ENCODE data around the gene NIN. TPM values are rescaled to one million over a fixed set of nuclear protein-coding genes. Genes with fewer than 3 reads are reported as not detected.

Gene NIN
- total RNA-seq, 4 donors from 2014 or later: 30.2 to 43.1 (median 38.6) TPM

DNA sequence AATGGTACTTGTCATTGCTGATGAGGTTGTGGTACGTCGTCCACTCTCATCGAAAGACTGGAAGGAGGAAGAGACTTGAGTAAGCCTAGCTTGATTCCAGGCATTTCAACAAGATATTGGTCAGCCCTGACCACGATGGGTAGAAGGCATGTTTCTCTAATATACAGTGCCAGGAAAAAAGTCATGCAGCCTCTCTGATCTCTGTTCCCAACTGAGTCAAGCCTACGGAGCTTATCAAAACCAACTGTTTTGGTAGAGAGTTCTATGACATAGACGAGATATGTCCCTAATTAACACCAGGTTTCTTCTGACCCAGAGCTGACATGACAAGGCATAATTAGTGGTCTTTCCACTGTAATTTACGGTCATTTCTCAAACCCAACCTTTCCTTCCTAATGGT is 58.5 kb downstream of the NIN start:
- Histone ChIP-seq H3K4me1 (peaks cover 0 to 30% (median 0%) of the 10 kb centered on the region in 3 donors), H3K9me3 (no peaks in the 10 kb centered on the region), H3K27me3 (no peaks in the 10 kb centered on the region), H3K4me3 (no peak overlapping the region), H3K27ac (no peak overlapping the region), H3K36me3 (peaks cover 0 to 69% of the 10 kb centered on the region in 2 donors)
- WGBS, 2 donors (ENCODE audit: low coverage in 1 of 2): 69 to 78% methylated on average over 3 to 5 of the region's 7 CpGs
- no peak for ATAC-seq
- TF ChIP-seq EP300 (IDR thresholded peaks at IDR 0.05) (no peak), POLR2AphosphoS5 (IDR thresholded peaks at IDR 0.05) (no peak), POLR2A (IDR thresholded peaks at IDR 0.05) (no peak)
- TF ChIP-seq, protein P1, sequence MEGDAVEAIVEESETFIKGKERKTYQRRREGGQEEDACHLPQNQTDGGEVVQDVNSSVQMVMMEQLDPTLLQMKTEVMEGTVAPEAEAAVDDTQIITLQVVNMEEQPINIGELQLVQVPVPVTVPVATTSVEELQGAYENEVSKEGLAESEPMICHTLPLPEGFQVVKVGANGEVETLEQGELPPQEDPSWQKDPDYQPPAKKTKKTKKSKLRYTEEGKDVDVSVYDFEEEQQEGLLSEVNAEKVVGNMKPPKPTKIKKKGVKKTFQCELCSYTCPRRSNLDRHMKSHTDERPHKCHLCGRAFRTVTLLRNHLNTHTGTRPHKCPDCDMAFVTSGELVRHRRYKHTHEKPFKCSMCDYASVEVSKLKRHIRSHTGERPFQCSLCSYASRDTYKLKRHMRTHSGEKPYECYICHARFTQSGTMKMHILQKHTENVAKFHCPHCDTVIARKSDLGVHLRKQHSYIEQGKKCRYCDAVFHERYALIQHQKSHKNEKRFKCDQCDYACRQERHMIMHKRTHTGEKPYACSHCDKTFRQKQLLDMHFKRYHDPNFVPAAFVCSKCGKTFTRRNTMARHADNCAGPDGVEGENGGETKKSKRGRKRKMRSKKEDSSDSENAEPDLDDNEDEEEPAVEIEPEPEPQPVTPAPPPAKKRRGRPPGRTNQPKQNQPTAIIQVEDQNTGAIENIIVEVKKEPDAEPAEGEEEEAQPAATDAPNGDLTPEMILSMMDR (IDR thresholded peaks at IDR 0.05): no peak

DNA sequence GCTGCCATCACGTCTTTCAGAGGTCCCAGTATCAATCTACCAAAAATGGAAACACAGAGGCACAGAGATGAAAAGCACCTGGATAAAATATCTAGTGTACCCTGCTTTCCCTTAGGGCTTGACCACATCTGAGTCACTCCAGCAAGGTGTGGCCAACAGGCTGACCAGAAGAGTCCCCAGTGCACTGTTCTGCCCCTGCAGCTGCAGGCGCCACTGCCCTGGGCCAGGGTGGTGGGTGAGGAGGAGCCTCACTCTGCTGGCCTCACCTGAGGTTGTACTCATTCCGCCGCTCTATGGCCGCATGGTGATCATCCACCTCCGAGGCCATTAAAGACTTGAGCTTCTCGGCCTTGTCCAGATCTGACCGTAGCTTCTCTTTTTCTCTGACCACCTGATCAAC is 60.4 kb downstream of the NIN start:
- Histone ChIP-seq H3K9me3 (no peaks in the 10 kb centered on the region), H3K27ac (no peak overlapping the region), H3K4me1 (peaks cover 0 to 19% (median 0%) of the 10 kb centered on the region in 3 donors), H3K4me3 (no peak overlapping the region), H3K27me3 (no peaks in the 10 kb centered on the region), H3K36me3 (peaks cover 0 to 72% of the 10 kb centered on the region in 2 donors)
- WGBS, 2 donors (ENCODE audit: low coverage in 1 of 2): 60 to 93% methylated on average over 1 to 3 of the region's 8 CpGs
- TF ChIP-seq, protein P1 (IDR thresholded peaks at IDR 0.05): no peak
- TF ChIP-seq POLR2A (IDR thresholded peaks at IDR 0.05) (no peak), POLR2AphosphoS5 (IDR thresholded peaks at IDR 0.05) (no peak), EP300 (IDR thresholded peaks at IDR 0.05) (no peak)
- ATAC-seq: no peak

DNA sequence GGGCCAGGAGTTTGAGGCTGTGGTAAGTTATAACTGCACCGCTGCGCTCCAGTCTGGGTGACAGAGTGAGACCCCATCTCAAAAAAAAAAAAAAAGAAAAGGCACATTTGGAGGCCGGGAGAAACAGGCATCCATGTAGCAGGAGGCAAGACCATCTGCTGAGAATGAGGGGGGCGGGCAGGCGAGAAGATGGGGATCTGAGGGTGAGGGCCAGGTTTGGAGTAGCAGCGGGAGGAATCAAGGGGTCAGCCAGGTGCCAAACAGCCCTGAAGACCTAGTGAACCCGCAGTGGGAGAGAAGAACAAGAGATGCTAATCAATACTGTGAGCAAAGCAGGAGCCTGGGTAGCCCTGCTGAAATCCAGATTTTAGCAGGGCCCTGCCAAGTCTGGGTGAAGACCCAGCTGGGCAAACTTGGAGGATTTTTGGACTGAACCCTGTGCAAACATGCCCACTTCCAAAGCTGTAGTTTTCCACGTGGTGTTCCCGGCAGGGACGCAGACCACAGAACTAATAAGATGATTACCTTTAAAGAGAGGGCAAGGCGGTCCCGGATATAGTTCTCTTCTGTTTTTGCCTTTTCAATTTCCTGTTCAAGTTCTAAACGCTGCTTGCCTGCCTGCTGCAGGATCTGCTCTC is 61.0 kb downstream of the NIN start:
- Histone ChIP-seq H3K4me3 (no peak overlapping the region), H3K9me3 (no peaks in the 10 kb centered on the region), H3K36me3 (peaks cover 0 to 72% of the 10 kb centered on the region in 2 donors), H3K27me3 (no peaks in the 10 kb centered on the region), H3K4me1 (peaks cover 0 to 13% (median 0%) of the 10 kb centered on the region in 3 donors), H3K27ac (no peak overlapping the region)
- WGBS, 2 donors (ENCODE audit: low coverage in 1 of 2): 83 to 89% methylated on average over 8 to 9 of the region's 13 CpGs
- ATAC-seq: no peak
- TF ChIP-seq EP300 (IDR thresholded peaks at IDR 0.05) (no peak), POLR2A (IDR thresholded peaks at IDR 0.05) (no peak), POLR2AphosphoS5 (IDR thresholded peaks at IDR 0.05) (no peak)
- TF ChIP-seq, protein P1 (IDR thresholded peaks at IDR 0.05): no peak

DNA sequence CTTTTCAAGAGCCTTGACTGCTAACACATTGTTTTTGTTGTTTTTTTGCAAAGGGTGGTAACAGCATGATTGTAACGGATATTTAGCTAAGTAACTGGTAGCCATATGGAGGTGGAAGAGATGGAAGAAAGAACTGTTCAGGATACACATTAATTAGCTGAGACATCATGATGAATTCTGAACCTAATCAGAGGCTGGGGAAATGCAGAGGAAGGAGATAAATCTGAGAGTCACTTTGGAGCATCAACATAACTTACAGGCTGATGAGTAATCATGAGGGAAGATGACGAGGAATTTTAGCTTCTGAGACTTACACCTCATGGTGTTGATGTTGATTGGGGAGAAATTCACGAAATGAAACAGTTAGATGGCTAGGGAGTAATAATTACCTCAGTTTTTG is 62.3 kb downstream of the NIN start:
- Histone ChIP-seq H3K27me3 (no peaks in the 10 kb centered on the region), H3K36me3 (peaks cover 1 to 74% of the 10 kb centered on the region in 2 donors), H3K4me1 (no peaks in the 10 kb centered on the region), H3K27ac (no peak overlapping the region), H3K9me3 (no peaks in the 10 kb centered on the region), H3K4me3 (no peak overlapping the region)
- no peak for ATAC-seq
- WGBS, 2 donors (ENCODE audit: low coverage in 1 of 2): 84 to 85% methylated on average over 2 to 3 of the region's 3 CpGs
- TF ChIP-seq EP300 (IDR thresholded peaks at IDR 0.05) (no peak), POLR2AphosphoS5 (IDR thresholded peaks at IDR 0.05) (no peak), POLR2A (IDR thresholded peaks at IDR 0.05) (no peak)
- TF ChIP-seq, protein P1 (IDR thresholded peaks at IDR 0.05): no peak

DNA sequence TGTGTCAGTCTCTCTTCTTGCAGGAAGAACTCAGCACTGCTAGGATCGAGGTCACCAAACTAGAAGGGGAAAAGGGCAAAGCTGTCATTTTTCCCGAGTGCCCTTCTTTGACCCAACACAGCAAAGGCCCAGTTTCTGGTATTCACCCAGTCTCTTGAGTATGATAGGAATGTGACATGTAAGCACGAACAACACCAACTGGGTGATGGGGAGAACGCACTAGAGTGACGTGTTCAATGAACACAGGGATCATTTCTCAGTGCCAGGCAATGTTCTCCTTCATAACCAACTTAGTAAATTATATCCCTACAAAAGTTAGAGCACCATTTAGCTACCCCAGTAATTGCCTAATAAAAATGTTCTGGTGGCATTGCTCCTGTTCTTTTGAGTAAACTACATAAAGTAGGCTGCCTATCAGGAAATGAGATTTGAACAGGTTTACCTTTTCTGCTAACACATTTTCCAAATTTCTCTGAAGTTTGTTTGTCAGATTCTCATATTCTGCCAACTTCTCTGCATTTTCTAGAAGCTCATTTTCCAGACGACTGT is 64.5 kb downstream of the NIN start:
- TF ChIP-seq EP300 (IDR thresholded peaks at IDR 0.05): no peak
- no peak overlapping the region for H3K4me3 ChIP-seq
- no peak for ATAC-seq
- no peaks in the 10 kb centered on the region for H3K27me3 ChIP-seq
- peaks cover 9 to 83% of the 10 kb centered on the region in 2 donors for H3K36me3 ChIP-seq
- WGBS, 2 donors (ENCODE audit: low coverage in 1 of 2): 63 to 67% methylated on average over 4 to 6 of the region's 6 CpGs
- peak overlapping the region in 2 of 4 donors; percentile 24 to 57 for H3K27ac ChIP-seq
- no peaks in the 10 kb centered on the region for H3K9me3 ChIP-seq
- no peaks in the 10 kb centered on the region for H3K4me1 ChIP-seq
